ENCODE measurements around the gene ASCL1. TPM values are rescaled to one million over a fixed set of nuclear protein-coding genes. Genes with fewer than 3 reads are reported as not detected.

ASCL1 gene
- total and polyA plus RNA-seq, 2 of the 13 experiments (the other 11 are each of a cell fraction or from before 2014, with no cell fraction given): not detected

DNA sequence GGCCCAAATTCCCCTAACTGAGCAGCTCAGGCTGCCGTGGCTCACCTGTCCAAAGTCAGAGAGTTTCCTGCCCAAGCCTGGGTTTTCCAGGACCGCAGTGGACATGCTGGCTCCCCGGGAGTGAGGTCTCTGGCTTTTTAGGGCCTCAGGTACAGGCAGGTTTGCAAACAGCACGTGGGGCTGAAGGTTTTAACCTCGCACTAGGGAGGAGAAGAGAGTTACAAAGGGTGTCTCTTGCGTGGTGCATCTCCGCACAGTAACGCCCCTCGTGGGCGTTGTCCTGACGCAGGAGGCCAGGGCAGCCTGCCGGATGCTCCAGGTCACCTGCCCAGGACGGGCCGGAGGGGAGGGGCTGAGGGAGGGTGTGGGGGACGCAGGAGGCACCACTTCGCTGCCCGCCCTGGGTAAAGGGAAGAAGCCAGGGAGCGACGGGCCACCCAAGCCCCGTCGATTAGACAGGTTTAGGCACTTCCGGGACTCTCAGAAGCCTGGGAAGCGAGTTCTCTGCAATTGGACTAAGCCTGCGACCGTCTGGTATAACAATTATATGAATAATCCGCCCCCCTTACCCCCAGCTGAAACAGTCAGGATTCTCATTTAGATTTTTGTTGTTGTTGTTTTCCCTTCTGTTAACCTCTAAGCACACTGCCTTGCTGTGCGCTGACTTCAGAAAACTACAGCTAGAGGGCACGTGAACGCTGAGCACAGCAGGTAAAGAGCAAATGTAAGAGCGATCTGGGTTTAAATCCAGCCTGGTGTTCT is 40.3 kb upstream of the ASCL1 start, which contains the start of gene PAH (continued):
- TF ChIP-seq, protein P1, sequence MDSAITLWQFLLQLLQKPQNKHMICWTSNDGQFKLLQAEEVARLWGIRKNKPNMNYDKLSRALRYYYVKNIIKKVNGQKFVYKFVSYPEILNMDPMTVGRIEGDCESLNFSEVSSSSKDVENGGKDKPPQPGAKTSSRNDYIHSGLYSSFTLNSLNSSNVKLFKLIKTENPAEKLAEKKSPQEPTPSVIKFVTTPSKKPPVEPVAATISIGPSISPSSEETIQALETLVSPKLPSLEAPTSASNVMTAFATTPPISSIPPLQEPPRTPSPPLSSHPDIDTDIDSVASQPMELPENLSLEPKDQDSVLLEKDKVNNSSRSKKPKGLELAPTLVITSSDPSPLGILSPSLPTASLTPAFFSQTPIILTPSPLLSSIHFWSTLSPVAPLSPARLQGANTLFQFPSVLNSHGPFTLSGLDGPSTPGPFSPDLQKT (CRISPR knock-in tag; IDR thresholded peaks at IDR 0.05; ENCODE audit: borderline replicate concordance): no peak
- TF ChIP-seq RFX1 (IDR thresholded peaks at IDR 0.05): no peak
- no peak for TF ChIP-seq RAD21 (CRISPR knock-in tag; IDR thresholded peaks at IDR 0.05)
- no peak for TF ChIP-seq ZNF737 (CRISPR knock-in tag; IDR thresholded peaks at IDR 0.05; ENCODE audit: borderline replicate concordance)
- peak; percentile 76; the same call in 1 of the 2 replicates for TF ChIP-seq HOXA5 (CRISPR knock-in tag; IDR thresholded peaks at IDR 0.05)
- peak; percentile 66; the same call in 1 of the 2 replicates for TF ChIP-seq ZBTB7B (CRISPR knock-in tag; IDR thresholded peaks at IDR 0.05)
- TF ChIP-seq ZNF878 (CRISPR knock-in tag; IDR thresholded peaks at IDR 0.05): peak; percentile 94
- no peak for TF ChIP-seq ZNF446 (CRISPR knock-in tag; IDR thresholded peaks at IDR 0.05)
- TF ChIP-seq ZNF780A (CRISPR knock-in tag; IDR thresholded peaks at IDR 0.05): no peak
- TF ChIP-seq, protein P2, sequence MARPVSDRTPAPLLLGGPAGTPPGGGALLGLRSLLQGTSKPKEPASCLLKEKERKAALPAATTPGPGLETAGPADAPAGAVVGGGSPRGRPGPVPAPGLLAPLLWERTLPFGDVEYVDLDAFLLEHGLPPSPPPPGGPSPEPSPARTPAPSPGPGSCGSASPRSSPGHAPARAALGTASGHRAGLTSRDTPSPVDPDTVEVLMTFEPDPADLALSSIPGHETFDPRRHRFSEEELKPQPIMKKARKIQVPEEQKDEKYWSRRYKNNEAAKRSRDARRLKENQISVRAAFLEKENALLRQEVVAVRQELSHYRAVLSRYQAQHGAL (CRISPR knock-in tag; IDR thresholded peaks at IDR 0.05; ENCODE audit: not compliant biosample characterization): no peak
- TF ChIP-seq, protein P3, sequence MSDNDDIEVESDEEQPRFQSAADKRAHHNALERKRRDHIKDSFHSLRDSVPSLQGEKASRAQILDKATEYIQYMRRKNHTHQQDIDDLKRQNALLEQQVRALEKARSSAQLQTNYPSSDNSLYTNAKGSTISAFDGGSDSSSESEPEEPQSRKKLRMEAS (IDR thresholded peaks at IDR 0.05): peak; percentile 76; the same call in 1 of the 2 replicates
- TF ChIP-seq CC2D1A (CRISPR knock-in tag; IDR thresholded peaks at IDR 0.05): no peak
- TF ChIP-seq GABPB1 (CRISPR knock-in tag; IDR thresholded peaks at IDR 0.05): peak; percentile 89
- TF ChIP-seq, protein P4, sequence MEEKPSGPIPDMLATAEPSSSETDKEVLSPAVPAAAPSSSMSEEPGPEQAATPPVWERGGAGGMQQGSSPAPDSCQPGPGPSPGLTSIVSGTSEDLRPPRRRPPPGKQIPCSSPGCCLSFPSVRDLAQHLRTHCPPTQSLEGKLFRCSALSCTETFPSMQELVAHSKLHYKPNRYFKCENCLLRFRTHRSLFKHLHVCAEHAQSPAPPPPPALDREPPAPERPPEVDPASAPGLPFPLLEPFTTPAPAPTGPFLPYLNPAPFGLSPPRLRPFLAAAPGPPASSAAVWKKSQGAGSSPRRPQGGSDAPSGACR (CRISPR knock-in tag; IDR thresholded peaks at IDR 0.05): peak; percentile 64
- no peak for TF ChIP-seq MAFF (IDR thresholded peaks at IDR 0.05; ENCODE audit: low read depth, low read length)
- TF ChIP-seq BCL6 (CRISPR knock-in tag; IDR thresholded peaks at IDR 0.05): peak; percentile 66
- TF ChIP-seq NFE2L1 (CRISPR knock-in tag; IDR thresholded peaks at IDR 0.05; ENCODE audit: borderline replicate concordance): no peak
- TF ChIP-seq NR2C2 (CRISPR knock-in tag; IDR thresholded peaks at IDR 0.05; ENCODE audit: borderline replicate concordance): no peak; the same call in 1 of the 2 replicates
- TF ChIP-seq AGO2 (optimal IDR thresholded peaks at IDR 0.05; ENCODE audit: low read depth, low read length): peak; percentile 60
- TF ChIP-seq HOXA9 (CRISPR knock-in tag; IDR thresholded peaks at IDR 0.05; ENCODE audit: borderline replicate concordance): no peak

Data from HepG2 (cell line).